GM19035 (cell line): ENCODE data around the gene ATG2B.
"Not testable (repeated sequence)": the region's sequence is repeated elsewhere in the genome, so short reads cannot be mapped to it uniquely, and the experiment has no call there.

Experiments used
- ATAC-seq: cut with Tn5 transposase; IDR thresholded peaks from one replicate; pipeline ENCODE4 v1.9.1; 2021; ENCODE audit not compliant: unreplicated experiment

ATG2B gene

DNA sequence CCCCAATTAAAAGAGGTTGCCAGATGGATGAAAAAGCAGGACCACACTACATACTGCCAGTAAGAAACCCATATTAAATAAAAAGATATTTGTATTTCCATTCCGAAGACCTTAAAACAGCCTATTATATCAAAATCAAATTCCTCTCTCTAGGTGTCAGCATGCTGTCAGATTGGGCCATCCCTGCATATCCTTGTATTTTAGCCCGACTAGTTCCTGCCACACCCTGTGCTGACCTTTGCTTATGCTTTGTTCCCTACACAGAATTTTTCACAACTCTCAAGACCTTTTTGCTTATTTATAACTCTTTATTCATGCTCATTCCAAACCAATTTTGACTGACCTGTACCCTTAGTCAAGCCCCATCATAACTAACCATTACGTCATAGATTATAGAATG, 13.0 kb upstream of the ATG2B start:
- no peak for ATAC-seq

DNA sequence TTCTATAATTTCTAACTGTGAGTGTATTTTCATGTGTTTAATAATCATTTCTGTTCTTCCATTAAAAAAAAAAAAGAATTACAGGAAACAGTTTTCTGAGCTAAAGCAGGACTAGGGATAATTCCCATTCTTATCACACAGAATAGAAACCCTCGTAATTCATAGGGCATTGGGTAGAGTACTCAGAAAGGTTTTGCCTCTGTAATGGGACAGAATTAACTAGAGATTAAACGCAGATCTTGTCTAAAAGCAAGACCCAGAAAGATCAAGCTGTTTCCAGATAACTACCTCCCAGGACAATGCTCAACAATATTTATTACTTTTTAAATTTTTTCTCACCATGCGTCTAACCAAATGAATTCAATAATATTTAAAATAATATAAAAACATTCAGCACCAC, 10.4 kb upstream of the ATG2B start:
- ATAC-seq, result no peak

DNA sequence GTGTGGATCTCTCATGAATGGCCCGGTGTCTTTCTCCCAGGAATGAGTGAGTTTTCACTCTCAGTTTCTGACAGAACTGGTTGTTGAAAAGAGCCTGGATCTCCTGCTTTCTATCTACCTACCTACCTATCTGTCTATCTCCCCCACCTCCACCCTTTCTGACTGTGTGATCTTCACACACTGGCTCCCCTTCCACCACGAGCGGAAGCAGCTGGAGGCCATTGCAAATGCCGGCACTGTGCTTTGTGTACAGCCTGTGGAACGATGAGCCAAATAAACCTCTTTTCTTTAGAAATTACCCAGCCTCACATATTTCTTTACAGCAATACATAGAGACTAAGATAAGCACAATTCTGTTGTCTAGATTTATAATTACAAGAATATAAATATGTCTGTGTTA, 7.4 kb upstream of the ATG2B start:
- no peak for ATAC-seq

DNA sequence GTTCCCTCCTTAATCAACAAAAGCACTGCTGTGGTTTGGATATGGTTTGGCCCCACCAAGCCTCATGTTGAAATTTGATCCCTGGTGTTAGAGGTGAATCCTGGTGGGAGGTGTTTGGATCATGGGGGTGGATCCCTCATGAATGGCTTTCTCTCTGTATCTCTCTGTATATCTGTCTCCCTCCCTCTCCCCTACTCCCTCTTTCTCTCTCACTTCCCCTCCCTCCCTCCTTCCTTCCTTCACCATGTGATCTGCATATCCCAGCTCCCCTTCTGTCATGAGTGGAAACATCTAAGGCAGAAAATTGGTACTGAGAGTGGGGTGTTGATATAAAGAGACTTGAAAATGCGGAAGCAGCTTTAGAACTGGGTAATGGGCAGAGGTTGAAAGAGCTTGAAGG, 5.4 kb upstream of the ATG2B start:
- ATAC-seq, result no peak

DNA sequence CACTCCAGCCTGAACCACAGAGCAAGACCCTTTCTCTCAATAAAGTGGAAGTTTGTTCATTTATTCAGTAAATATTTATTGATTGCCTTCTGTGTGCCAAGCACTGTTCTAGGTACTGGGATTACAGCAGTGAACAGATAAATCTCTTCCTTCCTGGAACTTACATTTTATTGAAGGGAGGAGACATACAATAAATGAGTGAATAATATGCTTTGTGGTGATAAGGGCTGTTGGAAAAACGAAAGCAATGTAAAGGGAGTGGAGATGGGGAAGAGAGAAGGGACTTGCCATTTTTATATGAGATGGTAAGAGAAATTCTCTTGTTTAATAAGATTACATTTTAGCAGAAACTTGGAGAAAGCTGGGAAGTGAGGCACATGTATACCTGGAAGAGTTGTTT, 1.8 kb upstream of the ATG2B start:
- no peak for ATAC-seq

DNA sequence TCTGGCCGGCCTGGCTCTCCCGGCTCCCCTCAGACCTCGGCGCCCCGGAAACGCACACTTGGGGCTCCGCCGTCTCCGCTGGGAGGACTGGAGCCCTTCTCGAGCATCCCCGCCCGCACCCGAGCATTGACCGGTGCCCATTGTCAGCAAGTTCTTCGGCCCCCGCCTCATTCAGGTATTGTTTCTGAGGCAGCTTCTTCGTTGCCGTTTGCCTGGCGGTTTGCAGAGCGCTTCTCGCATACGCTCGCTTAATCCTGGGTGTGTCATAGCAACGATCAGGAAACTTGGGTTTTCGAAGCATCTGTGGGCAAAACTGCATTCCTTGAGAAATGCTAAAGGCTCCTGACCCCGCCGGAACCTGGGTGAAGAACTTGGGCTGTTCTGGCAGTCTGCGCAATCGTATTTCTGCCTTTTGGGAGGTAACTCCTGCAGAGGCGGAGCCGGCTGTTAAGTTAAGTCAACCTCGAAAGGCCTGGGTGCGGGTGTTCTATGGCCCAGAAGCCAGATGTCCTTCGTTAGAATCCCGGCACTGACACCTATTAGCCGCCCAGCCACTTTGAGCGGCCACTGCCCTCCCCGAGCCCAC, 703 bp upstream of the ATG2B start:
- peak; percentile 19 for ATAC-seq

DNA sequence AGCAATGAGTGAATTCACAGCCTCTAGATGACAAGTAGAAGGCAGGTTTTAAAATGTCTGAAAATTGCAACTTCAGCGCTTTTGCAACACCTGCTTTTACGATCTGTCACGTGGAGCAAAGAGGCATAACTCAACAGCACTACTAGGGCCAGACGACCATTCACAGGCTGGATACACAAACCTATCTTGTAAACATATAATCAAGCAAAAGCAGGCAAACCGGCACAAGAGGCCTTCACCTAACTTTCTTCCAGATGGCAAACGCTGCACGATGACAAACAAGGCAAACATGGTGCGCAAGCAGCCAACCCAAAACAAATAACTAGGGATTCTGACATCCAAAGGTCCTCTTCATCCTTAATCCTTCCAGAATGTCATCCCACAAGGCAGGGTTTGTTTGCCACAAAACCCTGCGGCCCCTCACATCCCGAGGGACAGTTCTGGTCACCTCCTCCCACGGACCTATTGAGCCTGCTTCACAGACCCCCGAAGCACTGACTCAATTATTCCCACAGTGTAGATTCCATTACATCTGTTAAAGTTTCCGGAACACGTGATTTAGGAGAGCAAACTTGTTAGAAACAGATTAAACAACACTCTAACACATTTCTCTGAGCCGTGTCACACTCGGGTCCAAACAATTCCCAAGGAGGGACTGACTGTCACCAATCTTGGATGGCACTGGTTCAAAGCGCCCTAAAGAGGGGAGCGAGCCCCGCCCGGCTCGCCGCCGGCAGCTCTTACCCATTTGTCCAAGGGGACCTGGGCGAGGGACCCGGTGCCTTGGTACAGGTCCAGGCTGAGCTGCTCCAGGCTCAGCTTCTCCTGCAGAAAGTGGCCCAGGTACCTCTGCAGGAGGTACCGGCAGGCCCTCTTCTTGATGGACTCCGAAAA, 823 bp downstream of the ATG2B start:
- peak; percentile 25 for ATAC-seq

DNA sequence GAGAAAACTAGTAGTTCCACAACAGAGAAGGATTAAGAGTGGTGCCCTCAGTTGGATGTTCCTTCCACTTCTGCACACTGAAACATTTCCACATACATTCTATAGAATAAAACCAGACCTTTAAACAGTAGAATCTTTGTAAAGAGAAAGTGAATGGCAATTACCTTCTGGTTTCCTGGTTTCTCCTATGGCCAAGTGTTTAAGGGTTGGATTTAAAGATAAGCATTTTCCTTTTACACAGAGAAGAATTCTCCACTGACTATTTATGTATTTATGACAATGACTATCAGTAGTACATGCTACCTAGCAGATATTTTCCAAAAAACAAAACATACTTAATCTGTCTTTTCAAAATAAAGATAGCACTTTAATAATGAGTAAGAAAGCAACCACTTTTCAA, 3.2 kb downstream of the ATG2B start:
- no peak for ATAC-seq

DNA sequence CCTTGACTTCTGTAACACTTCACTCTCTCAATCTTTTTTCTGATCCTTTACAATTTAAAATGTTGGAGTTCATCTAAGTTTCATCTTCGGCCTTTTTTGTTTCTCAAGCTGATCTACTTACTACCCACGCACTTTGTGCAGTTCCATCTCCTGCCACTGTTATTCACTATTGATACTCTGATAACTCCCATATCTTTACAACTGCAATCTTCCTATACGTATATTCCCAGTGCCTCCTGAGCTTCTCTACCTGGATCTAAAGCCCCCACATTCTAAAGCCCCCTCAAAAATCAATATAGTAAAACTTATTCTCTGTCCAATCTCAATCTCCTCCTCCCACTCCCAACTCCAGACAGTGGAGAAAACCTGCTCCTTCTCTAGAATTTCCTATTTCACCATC, 5.9 kb downstream of the ATG2B start:
- ATAC-seq, result no peak

DNA sequence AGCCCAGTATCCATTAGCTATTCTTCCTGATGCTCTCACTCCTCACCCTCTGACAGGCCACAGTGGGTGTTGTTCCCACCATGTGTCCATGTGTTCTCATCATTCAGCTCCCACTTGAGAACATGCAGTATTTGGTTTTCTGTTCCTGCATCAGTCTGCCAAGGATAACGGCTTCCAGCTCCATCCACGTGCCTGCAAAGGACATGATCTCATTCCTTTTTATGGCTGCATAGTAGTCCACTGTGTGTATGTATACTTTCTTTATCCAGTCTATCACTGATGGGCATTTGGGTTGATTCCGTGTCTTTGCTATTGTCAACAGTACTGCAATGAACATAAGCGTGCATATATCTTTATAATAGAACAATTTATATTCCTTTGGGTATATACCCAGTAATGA, 8.9 kb downstream of the ATG2B start:
- no peak for ATAC-seq

DNA sequence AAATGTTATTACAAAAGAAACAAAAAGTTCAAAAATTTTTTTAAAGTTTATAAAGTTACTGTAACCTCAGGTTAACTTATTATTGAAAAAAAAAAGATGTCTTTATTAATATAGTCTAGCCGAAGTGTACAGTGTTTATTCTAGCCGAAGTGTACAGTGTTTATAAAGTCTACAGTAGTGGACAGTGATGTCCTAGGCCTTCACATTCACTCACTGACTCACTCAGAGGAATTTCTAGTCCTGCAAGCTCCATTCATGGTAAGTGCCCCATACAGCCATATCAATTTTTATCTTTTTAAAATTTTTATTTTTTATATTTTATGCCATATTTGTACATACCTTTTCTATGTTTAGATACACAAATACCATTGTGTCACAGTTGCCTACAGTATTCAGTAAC, 10.4 kb downstream of the ATG2B start:
- no peak for ATAC-seq

DNA sequence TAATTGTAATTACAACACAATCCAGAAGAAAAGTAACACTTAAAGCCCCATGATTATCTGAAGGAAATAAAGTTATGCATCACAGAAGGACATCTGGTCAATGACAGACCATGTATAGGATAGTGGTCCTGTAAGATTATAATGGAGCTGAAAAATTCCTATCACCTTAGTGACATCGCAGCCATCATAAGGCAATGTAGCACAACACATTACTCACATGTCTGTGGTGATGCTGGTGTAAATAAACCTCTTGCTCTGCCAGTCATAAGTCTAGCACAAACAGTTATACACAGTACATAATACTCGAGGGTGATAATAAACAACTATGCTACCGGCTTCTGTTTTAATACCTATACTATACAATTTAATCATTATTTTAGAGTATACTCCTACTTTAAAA, 11.2 kb downstream of the ATG2B start:
- no peak for ATAC-seq

DNA sequence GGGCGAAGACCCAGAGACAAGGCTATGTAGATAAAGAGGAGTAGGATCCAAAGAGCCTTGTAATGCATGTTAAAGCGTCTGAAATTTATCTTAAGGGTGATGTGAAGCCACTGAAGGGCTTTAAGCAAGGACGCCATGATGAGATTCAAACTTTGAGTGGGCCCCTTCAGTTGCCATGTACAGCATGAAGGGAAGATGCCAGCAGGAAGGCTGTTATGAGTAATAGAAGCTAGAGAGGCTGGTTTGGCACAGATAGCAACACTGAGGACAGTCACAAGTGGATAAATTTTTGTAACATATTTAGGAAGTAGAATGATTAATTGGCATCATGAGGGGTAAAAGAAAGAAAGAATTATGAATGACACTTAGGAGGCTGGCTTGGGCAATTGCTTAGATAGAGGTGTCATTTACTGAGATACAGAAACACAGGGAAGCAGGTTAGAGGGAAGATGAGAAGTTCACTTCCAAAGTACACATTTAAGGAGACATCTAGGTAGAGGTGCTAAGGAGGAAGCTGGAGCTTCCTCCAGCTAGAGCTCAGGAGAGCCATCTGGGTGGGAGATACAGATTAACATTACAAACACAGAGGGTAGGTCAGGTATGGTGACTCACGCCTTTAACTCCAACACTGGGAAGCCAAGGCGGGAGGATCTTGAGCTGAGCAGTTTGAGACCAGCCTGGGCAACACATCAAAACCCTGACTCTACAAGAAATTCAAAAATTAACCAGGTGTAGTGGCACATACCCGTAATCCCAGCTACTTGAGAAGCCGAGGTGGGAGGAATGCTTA, 13.7 kb downstream of the ATG2B start:
- no peak for ATAC-seq

DNA sequence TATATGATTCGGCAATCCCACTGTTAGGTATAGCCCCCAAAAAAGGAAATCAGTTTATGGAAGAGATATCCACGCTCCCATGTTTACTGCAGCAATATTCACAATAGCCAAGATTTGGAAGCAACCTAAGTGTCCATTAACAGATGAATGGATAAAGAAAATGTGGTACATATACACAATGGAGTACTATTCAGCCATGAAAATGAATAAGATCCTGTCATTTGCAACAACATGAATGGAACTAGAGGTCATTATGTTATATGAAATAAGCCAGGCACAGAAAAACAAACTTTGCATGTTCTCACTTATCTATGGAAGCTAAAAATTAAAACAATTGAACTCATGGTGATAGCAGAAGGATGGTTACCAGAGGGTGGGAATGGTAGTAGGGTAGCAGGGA, 15.2 kb downstream of the ATG2B start:
- ATAC-seq, result not testable (repeated sequence)

DNA sequence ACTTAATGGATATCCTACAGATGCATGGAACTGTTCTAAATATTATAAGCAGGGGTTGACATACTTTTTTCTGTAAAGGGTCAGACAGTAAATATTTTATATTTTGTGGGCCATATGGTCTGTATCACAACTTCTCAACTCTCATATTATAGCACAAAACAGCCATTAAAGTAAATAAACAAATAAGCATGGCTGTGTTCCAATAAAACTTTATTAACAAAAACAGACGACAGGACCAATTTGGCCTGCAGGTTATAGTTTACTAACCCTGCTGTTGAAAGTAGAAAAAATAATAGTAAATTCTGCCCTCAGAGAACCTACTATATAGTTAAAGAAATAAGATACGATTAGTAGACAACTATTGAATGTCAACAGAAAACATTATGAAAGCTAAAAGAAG, 17.5 kb downstream of the ATG2B start:
- ATAC-seq, result no peak

DNA sequence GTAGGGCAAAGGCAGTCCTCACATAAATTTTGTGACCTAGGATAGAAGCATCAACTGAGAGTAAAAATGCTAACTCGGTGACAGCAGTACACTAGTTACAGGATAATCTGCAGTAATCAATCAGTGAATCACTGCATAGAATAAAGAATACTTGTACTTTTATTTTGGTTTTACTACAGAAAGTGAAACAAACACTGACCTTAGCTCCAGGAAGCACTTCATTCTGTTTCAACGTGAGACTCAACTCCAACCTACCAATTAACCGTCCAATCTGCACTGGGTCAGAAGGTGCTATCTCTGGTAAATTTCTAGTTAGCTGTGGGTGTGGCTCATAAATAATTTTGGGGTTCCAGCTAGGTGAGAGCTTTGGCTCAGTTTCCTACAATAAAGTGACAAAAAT, 21.8 kb downstream of the ATG2B start:
- ATAC-seq, result no peak

DNA sequence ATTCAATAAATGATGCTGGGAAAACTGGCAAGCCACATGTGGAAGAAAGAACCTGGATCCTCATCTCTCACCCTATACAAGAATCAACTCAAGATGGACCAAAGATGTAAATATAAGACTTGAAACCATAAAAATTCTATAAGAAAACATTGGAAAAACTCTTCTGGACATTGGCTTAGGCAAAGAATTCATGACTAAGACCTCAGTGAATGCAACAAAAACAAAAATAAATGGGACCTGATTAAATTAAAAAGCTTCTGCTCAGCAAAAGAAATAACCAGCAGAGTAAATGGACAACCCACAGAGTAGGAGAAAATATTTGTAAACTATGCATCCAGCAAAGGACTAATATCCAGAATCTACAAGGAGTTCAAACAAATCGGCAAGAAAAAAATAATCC, 24.6 kb downstream of the ATG2B start:
- ATAC-seq, result no peak

DNA sequence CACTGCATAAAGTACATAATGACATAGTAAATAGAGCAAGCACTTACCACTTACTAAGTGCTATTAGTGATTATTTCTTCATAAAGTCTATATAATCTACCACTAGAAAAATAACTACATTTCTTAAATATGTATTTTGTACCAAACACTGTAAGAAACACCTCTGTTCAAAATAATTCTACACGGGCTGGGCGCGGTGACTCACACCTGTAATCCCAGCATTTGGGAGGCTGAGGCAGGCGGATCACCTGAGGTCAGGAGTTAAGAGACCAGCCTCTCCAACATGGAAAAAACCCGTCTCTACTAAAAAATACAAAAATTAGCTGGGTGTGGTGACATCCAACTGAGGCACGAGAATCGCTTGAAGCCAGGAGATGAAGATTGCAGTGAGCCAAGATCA, 38.9 kb downstream of the ATG2B start:
- no peak for ATAC-seq

DNA sequence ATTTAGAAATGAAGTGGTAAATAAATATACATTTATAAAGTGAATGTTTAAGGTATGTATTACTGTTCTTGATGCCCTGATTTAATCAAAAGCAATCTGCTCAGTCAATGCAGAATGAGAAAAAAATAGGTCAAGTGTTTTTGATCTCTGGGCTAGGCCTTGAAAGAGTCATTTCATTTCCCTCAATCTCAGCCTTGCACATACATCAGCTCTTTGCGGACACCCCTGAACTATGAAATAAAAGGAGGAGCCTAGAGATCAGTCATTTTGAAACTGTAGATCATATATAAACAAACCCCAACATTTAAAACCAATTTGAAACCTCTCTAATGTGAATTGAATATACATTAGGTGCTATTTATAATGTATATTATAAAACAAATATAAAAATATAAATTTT, 42.5 kb downstream of the ATG2B start:
- ATAC-seq, result no peak

DNA sequence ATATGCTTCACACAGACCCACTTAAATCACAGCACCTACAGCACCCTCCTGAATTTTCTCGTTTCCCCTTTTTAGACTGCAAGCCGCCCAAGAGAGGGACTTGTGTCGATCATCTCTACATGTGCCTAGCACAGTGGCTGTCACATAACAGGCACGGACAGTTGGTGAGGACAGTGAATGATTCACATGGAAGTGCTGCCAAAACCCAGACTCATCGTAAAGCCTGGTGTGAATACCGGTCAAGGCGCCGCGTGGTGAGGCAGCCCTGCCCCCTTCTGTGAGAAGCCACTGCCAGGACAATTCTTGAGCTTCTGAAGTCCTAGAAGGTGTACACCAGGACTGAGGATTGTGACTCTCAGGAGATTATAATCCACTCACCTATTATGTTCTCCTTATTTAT, 44.3 kb downstream of the ATG2B start:
- no peak for ATAC-seq

DNA sequence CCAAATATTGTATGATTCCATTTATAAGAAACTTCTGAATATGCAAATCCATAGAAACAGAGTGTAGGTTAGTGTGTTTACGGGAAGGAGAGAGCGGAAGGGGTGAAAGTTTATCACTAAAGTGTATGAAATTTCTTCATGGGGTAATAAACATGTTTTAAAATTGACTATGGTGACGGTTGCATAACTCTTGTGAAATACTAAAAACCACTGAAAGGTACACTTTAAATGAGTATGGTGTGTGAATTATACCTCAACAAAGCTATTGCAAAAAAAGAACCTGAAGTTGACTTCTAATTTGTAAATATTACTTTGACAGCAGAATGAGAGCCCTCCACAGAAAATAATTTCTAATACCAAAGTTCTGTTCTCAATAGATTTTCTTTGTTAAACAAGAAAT, 47.1 kb downstream of the ATG2B start:
- no peak for ATAC-seq

DNA sequence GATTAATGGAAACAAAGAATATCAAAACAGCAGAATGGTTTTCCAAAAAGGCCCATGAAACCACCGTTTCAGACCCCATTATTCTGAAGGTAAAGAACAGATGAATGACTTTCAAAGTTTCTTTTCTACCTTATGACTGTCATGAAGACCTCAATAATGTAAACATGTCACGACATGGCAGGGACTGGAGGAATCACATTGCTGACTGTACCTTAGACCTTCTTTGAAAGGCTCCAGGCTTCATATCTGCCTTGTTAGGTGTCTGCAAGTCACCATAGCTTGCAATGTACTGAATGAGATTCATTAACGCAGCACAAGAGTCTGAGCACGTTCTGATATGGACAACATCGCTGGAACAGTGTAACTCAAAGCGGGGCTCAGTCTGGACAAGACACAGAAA, 52.2 kb downstream of the ATG2B start:
- no peak for ATAC-seq
